Lower leg skin (tissue), 3 donors: ENCODE measurements around the gene CLEC2A.

Experiments used
- CTCF ChIP-seq, 3 donors: fragments of 450-650 bp; IDR thresholded peaks; one replicate each; pipeline ENCODE4 v1.5.1; 2016; ENCODE audit warnings: antibody characterized with exemption in 3 of 3, mild to moderate bottlenecking in 3 of 3, moderate library complexity in 2 of 3
- POLR2A ChIP-seq, 2 donors: fragments of 450-650 bp; IDR thresholded peaks; one replicate each; pipeline ENCODE4 v1.6.1; 2016 to 2017; ENCODE audit warnings: antibody characterized with exemption in 2 of 2, mild to moderate bottlenecking in 1 of 2, moderate library complexity in 1 of 2

- no peak for TF ChIP-seq CTCF (IDR thresholded peaks at IDR 0.05)
- TF ChIP-seq POLR2A (IDR thresholded peaks at IDR 0.05), result no peak
Measured at GRCh38 chr12:9895215-9895971, 36.8 kb downstream of the CLEC2A start.
